GM12891 (cell line): ENCODE results near the gene HECTD4.

Source experiments
- PAX5 ChIP-seq: IDR thresholded peaks from 2 replicates; pipeline ENCODE4 v1.6.1; 2011; ENCODE audit warnings: low read length, moderate library complexity, mild to moderate bottlenecking; ENCODE audit not compliant: insufficient read depth, severe bottlenecking
- POLR2A ChIP-seq: IDR thresholded peaks from 2 replicates; pipeline ENCODE4 v1.6.1; 2011; ENCODE audit warnings: low read depth, low read length, control low read depth
- POLR2AphosphoS5 ChIP-seq: IDR thresholded peaks from 2 replicates; pipeline ENCODE4 v1.6.1; 2011; ENCODE audit warnings: low read depth, low read length, control low read depth
- SPI1 ChIP-seq: IDR thresholded peaks from 2 replicates; pipeline ENCODE4 v1.6.1; 2011; ENCODE audit warnings: low read depth, low read length, control low read depth
- TAF1 ChIP-seq: IDR thresholded peaks from 2 replicates; pipeline ENCODE4 v1.6.1; 2011; ENCODE audit warnings: low read depth, low read length, control low read depth

- TF ChIP-seq POLR2A (no peak), POLR2AphosphoS5 (no peak), SPI1 (no peak), TAF1 (no peak), PAX5 (no peak)
These were observed 32.8 kb downstream of the HECTD4 start for GRCh38 chr12:112349431-112349830.
